ENCODE measurements around the gene TMEM150A.
"Not testable (repeated sequence)": the region's sequence is repeated elsewhere in the genome, so short reads cannot be mapped to it uniquely, and the experiment has no call there.

Gene TMEM150A

DNA sequence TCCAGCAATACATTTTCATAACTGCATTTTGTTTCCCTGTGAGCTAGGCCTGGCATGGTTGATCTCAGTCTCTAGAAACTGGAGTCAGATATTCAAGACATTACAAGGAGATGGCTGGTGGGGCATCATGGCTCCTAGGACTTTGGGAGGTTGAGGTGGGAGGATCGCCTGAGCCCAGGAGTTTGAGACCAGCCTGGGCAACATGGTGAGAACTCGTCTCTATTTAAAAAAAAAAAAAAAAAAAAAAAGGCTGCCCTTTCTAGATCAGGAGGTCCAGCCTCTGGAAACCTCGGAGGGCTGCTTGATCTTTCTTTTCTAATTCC, 25.5 kb downstream of the TMEM150A start:
- no peak for DNase-seq (ENCODE audit: low read depth)
- no peak overlapping the region for H3K4me3 ChIP-seq (ENCODE audit: control insufficient read depth, low read depth, low read length)
- TF ChIP-seq, protein P1, sequence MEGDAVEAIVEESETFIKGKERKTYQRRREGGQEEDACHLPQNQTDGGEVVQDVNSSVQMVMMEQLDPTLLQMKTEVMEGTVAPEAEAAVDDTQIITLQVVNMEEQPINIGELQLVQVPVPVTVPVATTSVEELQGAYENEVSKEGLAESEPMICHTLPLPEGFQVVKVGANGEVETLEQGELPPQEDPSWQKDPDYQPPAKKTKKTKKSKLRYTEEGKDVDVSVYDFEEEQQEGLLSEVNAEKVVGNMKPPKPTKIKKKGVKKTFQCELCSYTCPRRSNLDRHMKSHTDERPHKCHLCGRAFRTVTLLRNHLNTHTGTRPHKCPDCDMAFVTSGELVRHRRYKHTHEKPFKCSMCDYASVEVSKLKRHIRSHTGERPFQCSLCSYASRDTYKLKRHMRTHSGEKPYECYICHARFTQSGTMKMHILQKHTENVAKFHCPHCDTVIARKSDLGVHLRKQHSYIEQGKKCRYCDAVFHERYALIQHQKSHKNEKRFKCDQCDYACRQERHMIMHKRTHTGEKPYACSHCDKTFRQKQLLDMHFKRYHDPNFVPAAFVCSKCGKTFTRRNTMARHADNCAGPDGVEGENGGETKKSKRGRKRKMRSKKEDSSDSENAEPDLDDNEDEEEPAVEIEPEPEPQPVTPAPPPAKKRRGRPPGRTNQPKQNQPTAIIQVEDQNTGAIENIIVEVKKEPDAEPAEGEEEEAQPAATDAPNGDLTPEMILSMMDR (conservative IDR thresholded peaks at IDR 0.05; ENCODE audit: control insufficient read depth, insufficient read depth, low read depth, low read length) = no peak

DNA sequence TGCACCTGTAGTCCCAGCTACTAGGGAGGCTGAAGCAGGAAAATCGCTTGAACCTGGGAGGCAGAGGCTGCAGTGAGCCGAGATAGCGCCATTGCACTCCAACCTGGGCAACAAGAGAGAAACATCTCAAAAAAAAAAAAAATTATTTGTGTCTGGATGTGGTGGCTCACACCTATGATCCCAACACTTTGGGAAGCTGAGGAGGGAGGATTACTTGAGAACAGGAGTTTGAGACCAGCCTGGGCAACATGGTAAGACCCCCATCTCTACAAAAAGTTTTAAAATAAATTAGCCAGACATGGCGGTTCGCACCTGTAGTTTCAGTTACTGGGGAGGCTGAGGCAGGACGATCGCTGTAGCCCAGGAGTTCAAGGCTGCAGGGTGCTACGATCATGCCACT, 26.8 kb downstream of the TMEM150A start:
- no peak for DNase-seq (ENCODE audit: low read depth)
- TF ChIP-seq, protein P1 (conservative IDR thresholded peaks at IDR 0.05; ENCODE audit: control insufficient read depth, insufficient read depth, low read depth, low read length) = no peak
- no peak overlapping the region for H3K4me3 ChIP-seq (ENCODE audit: control insufficient read depth, low read depth, low read length)

DNA sequence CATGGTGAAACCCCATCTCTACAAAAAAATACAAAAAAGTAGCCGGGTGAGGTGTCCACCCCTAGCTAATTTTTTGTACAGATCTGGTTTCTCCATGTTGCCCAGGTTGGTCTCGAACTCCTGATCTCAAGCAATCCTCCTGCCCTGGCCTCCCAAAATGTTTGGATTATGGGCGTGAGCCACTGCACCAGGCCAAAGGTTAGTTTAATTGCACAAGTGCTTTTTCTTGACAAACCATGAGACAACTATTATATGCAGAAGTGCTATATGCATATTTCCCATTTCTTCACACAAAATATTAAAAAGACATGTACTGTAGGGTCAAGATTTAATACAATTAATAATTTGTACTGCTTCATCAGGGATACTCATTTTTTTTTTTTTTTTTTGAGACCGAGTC, 36.2 kb downstream of the TMEM150A start:
- TF ChIP-seq, protein P1 (conservative IDR thresholded peaks at IDR 0.05; ENCODE audit: control insufficient read depth, insufficient read depth, low read depth, low read length) = no peak
- DNase-seq (ENCODE audit: low read depth) = no peak
- H3K4me3 ChIP-seq (ENCODE audit: control insufficient read depth, low read depth, low read length) = no peak overlapping the region

DNA sequence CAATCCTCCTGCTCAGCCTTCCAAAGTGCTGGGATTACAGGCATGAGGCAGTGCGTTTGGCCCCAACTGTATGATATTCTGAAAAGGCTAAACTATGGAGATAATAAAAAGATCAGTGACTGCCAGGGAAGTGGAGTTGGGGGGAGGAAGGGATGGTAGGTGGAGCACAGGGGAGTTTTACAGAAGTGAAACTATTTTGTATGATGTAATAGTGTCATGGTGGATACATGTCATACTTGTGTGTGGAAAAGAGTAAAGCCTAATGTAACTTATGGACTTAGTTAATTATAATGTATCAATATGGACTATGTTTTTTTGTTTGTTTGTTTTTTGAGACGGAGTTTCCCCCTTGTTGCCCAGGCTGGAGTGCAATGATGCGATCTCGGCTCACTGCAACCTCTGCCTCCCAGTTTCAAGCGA, 38.3 kb downstream of the TMEM150A start:
- TF ChIP-seq, protein P1 (conservative IDR thresholded peaks at IDR 0.05; ENCODE audit: control insufficient read depth, insufficient read depth, low read depth, low read length) = no peak
- no peak for DNase-seq (ENCODE audit: low read depth)
- H3K4me3 ChIP-seq (ENCODE audit: control insufficient read depth, low read depth, low read length) = no peak overlapping the region

DNA sequence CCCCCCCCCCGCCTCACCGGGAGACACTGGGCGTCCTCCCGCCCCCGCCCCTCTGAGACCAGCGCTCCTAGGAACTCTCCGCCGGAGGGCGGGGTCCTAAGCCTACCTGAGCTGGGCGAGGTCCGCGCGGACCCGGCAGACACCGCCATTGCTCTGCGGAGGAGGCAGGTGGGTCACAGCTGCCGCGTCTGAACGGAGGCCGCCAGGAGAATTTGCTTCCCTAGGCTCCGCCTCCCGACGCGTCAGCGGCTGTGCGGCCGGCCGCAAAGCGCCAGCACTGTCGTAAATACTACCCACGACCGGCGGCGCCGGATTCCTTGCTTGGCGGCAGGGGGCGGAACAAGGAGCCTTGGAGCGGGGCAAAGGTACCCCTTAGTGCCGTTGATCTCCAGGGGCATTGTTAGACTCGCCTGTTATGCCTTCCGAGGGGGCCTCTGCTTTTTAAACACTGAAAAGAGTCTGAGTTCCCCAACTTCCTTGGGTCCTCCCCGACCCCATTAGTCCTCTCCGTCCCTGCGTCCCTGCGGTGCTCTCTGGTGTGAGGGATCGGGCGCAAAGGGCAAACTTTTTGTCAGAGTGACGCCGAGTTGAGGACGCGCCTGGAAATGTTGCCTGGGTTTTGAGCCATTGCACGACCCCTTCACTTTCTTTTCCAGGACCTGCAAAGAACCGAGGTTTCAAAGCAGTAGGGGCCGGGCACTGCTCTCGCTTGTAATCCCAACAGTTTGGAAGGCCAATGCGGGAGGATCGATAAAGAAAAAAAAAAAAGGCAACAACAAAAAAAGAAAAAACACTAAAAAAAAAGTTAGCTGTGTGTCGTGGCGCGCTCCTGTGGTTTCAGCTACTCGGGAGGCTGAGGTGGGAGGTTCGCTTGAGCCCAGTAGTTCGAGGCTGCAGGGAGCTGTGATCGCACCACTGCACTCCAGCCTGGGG, 41.0 kb downstream of the TMEM150A start, which contains the start of gene GGCX:
TSS of gene GGCX (minus strand) at position 214 of the 933 bp plus-strand sequence. CDS start at position 149, 65 bp downstream.
- DNase-seq (ENCODE audit: low read depth) = peak; percentile 90
- TF ChIP-seq, protein P1 (conservative IDR thresholded peaks at IDR 0.05; ENCODE audit: control insufficient read depth, insufficient read depth, low read depth, low read length) = no peak

DNA sequence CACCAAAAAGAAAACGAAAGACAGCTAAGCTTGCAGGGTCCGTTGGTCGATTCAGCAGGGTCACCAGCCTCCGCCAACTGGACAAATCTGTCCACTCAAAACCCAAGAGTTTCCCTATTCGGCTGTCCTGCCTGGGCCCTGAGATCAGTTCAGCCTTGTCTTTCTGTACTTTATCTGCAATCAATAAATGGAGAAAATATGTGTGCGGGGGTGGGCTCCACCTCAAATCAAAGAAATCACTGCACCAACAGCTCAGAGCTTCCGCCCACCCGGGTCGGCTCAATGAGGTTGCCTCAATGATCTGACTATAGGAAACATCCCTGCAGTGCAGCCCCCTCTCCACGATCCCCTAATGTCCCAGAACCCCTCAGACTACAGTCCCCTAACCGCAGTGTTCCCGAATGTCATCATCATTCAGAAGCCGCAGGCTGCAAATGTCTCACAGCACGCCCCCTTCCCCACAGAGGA, 41.7 kb downstream of the TMEM150A start:
- TF ChIP-seq, protein P1 (conservative IDR thresholded peaks at IDR 0.05; ENCODE audit: control insufficient read depth, insufficient read depth, low read depth, low read length) = no peak
- peak overlapping the region; percentile 93 for H3K4me3 ChIP-seq (ENCODE audit: control insufficient read depth, low read depth, low read length)
- DNase-seq (ENCODE audit: low read depth) = no peak

More for the DNA sequence above, 41.0 kb downstream of the TMEM150A start, which contains the start of gene GGCX:
- H3K4me3 ChIP-seq (ENCODE audit: control insufficient read depth, low read depth, low read length) = peak within 1 kb of the TSS; percentile 93

DNA sequence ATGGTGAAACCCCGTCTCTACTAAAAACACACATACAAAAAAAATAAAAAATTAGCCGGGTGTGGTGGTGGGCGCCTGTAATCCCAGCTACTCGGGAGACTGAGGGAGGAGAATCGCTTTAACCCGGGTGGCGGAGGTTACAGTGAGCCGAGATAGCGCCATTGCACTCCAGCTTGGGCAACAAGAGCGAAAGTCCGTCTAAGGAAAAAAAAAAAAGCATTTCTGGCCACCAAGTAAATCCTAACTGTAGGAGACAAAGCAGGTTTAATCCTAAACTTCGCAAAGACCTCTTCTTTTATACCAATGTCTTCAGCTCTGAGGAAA, 42.1 kb downstream of the TMEM150A start:
- H3K4me3 ChIP-seq (ENCODE audit: control insufficient read depth, low read depth, low read length) = peak overlapping the region; percentile 93
- not testable (repeated sequence) for DNase-seq (ENCODE audit: low read depth)
